OCI-LY7 (cell line): ENCODE results near the gene TRPC5OS. TPM values are rescaled to one million over a fixed set of nuclear protein-coding genes. Genes with fewer than 3 reads are reported as not detected.

Experiments
- BruUV-seq: library from RNA; stranded (reverse); fragments of 400-500 nt; replicated peaks from 2 replicates; lab custom pipeline; 2021; lab: Mats Ljungman, UMichigan
- CTCF ChIA-PET: fragments of 300-600 bp; sonication (Branson Sonifier 250); formaldehyde crosslinking; loops from one replicate; lab custom pipeline; 2022; ENCODE audit warnings: antibody characterized with exemption; ENCODE audit not compliant: unreplicated experiment; lab: Charles Lee
- POLR2A ChIA-PET: fragments of 300-600 bp; sonication (Branson Sonifier 250); formaldehyde crosslinking; loops from one replicate; lab custom pipeline; 2022; ENCODE audit warnings: antibody characterized with exemption; lab: Charles Lee
- DNase-seq: peaks from one replicate; pipeline ENCODE4 v3.0.0-alpha.2; 2015; ENCODE audit warnings: low spot score
- H2AFZ ChIP-seq: fragments of 200-600 bp; sonication (generic), shearing (Covaris generic); 2 replicates; pipeline ENCODE4 v1.6.1; 2014; ENCODE audit warnings: mild to moderate bottlenecking, antibody characterized with exemption, low read length, moderate library complexity
- H3K27ac ChIP-seq: fragments of 200-600 bp; sonication (generic); 2 replicates; pipeline ENCODE4 v1.5.1; 2014; ENCODE audit warnings: mixed run types, low read depth, mild to moderate bottlenecking, moderate library complexity, low read length, inconsistent platforms; ENCODE audit not compliant: poor library complexity, severe bottlenecking
- H3K36me3 ChIP-seq: fragments of 200-600 bp; sonication (generic); 2 replicates; pipeline ENCODE4 v1.6.1; 2014; ENCODE audit warnings: mild to moderate bottlenecking, antibody characterized with exemption, low read length, moderate library complexity, mixed read lengths; ENCODE audit not compliant: insufficient read depth
- H3K4me1 ChIP-seq: fragments of 200-600 bp; sonication (generic); 2 replicates; pipeline ENCODE4 v1.5.1; 2014; ENCODE audit warnings: mild to moderate bottlenecking, low read length; ENCODE audit not compliant: insufficient read depth, poor library complexity, severe bottlenecking
- H3K4me2 ChIP-seq: fragments of 200-600 bp; sonication (generic); 2 replicates; pipeline ENCODE4 v1.6.1; 2014; ENCODE audit warnings: mild to moderate bottlenecking, low read length
- H3K4me3 ChIP-seq: fragments of 200-600 bp; sonication (generic); 2 replicates; pipeline ENCODE4 v1.5.1; 2014; ENCODE audit warnings: mild to moderate bottlenecking, low read depth, low read length; ENCODE audit not compliant: poor library complexity, severe bottlenecking
- H3K79me2 ChIP-seq: fragments of 200-600 bp; sonication (generic); 2 replicates; pipeline ENCODE4 v1.6.1; 2016; ENCODE audit warnings: low read depth, mild to moderate bottlenecking, low read length, moderate library complexity, mixed read lengths; ENCODE audit not compliant: insufficient read depth
- H3K9me2 ChIP-seq: fragments of 200-600 bp; sonication (generic); 2 replicates; pipeline ENCODE4 v1.6.1; 2016; ENCODE audit warnings: mild to moderate bottlenecking, low read length, mixed read lengths; ENCODE audit not compliant: insufficient read depth
- H3K9me3 ChIP-seq: fragments of 200-600 bp; sonication (generic); 2 replicates; pipeline ENCODE4 v1.6.1; 2014; ENCODE audit warnings: mild to moderate bottlenecking, mixed run types, low read length, mixed read lengths
- H4K20me1 ChIP-seq: fragments of 200-600 bp; sonication (generic); 2 replicates; pipeline ENCODE4 v1.6.1; 2014; ENCODE audit warnings: mild to moderate bottlenecking, antibody characterized with exemption, low read length, moderate library complexity, mixed read lengths; ENCODE audit not compliant: insufficient read depth
- EZH2phosphoT487 ChIP-seq: fragments of 200-600 bp; sonication (generic); IDR thresholded peaks from 2 replicates; pipeline ENCODE4 v1.6.1; 2018; ENCODE audit warnings: low read depth, borderline replicate concordance, mild to moderate bottlenecking, mixed run types, antibody characterized with exemption, low read length, moderate library complexity, mixed read lengths
- intact Hi-C: fragments of 100-400 bp; cut with micrococcal nuclease; formaldehyde crosslinking; loops from one replicate; pipeline ENCODE4 v1.10.0; 2022; ENCODE audit not compliant: unreplicated experiment
- total RNA-seq, 2 experiments: library from RNA; depleted of rRNA in 1 of 2; stranded (reverse); fragments of >200 nt in 1 of 2; shearing (Covaris generic) in 1 of 2; gene quantifications; 2 replicates each; pipeline ENCODE4 v1.2.3, GENCODE V29; 2014 to 2022
- TF ChIP-seq, protein P1 (sequence below): fragments of 200-600 bp; sonication (generic); conservative IDR thresholded peaks from 2 replicates; pipeline ENCODE4 v1.5.1; 2014; ENCODE audit warnings: mild to moderate bottlenecking, antibody characterized with exemption, low read length, moderate library complexity, mixed read lengths

Gene TRPC5OS
- total RNA-seq, 2 experiments from 2014 or later = not detected

DNA sequence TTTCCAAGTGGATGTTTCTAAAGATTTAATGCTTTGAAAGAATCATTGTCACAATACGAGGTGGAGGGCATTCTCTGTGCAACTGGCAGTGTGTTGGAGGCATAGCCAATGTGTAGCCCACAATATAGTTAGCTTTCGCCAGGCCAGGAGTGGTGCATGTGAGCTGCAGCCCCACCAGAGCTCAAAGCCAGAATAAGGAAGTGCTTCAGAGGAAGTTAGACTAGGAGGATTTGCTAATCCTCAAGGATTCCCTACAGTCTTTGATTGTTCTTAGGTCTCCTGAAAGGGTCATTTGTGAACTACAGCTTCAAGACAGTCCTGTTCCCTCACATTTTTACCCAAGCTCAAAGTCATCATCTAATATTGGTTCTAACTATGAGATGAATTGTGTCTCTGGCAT lies 16.4 kb downstream of the TRPC5OS start:
- no peak overlapping the region for H3K4me3 ChIP-seq
- BruUV-seq = no TSS peak
- no peak for TF ChIP-seq EZH2phosphoT487
- TF ChIP-seq, protein P1, sequence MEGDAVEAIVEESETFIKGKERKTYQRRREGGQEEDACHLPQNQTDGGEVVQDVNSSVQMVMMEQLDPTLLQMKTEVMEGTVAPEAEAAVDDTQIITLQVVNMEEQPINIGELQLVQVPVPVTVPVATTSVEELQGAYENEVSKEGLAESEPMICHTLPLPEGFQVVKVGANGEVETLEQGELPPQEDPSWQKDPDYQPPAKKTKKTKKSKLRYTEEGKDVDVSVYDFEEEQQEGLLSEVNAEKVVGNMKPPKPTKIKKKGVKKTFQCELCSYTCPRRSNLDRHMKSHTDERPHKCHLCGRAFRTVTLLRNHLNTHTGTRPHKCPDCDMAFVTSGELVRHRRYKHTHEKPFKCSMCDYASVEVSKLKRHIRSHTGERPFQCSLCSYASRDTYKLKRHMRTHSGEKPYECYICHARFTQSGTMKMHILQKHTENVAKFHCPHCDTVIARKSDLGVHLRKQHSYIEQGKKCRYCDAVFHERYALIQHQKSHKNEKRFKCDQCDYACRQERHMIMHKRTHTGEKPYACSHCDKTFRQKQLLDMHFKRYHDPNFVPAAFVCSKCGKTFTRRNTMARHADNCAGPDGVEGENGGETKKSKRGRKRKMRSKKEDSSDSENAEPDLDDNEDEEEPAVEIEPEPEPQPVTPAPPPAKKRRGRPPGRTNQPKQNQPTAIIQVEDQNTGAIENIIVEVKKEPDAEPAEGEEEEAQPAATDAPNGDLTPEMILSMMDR = no peak
- H2AFZ ChIP-seq = no peak overlapping the region
- no peaks in the 10 kb centered on the region for H3K4me1 ChIP-seq
- no peak overlapping the region for H3K4me2 ChIP-seq
- H3K9me2 ChIP-seq = no peaks in the 10 kb centered on the region
- ChIA-PET POLR2A (no interaction called here), CTCF (no interaction called here)
- no peaks in the 10 kb centered on the region for H3K36me3 ChIP-seq
- H3K79me2 ChIP-seq = no peaks in the 10 kb centered on the region
- no peak overlapping the region for H3K27ac ChIP-seq
- H3K9me3 ChIP-seq = no peaks in the 10 kb centered on the region
- intact Hi-C loops = no loop called here
- DNase-seq = no peak
- H4K20me1 ChIP-seq = no peaks in the 10 kb centered on the region

DNA sequence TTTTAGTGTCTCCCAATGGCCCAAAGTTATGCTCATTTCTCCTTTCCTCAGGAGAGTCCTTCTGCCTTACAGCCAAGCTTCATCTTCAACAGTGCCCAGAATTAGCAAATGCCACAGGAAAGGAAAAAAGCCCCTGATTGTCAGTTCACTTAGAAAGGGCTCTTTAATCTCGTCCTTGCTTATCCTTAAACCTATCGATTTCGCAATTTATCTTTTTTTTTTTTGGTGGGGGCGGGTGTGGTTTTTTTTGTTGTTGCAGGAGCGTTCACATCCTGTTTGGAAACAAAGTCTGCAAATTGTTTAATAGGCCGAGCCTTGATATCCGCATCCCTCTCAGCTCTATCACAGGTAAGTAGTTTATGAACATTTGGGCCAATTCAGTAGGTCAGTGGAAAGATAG lies 20.2 kb downstream of the TRPC5OS start:
- Histone ChIP-seq H3K36me3 (no peaks in the 10 kb centered on the region), H3K27ac (no peak overlapping the region), H4K20me1 (no peaks in the 10 kb centered on the region), H3K4me2 (no peak overlapping the region), H3K4me3 (no peak overlapping the region), H3K9me3 (no peaks in the 10 kb centered on the region), H3K79me2 (no peaks in the 10 kb centered on the region), H2AFZ (no peak overlapping the region), H3K9me2 (no peaks in the 10 kb centered on the region), H3K4me1 (no peaks in the 10 kb centered on the region)
- no peak for TF ChIP-seq EZH2phosphoT487
- TF ChIP-seq, protein P1 = no peak
- CTCF ChIA-PET = no interaction called here
- intact Hi-C loops = no loop called here
- no peak for DNase-seq
- BruUV-seq = no TSS peak
- POLR2A ChIA-PET = no interaction called here

DNA sequence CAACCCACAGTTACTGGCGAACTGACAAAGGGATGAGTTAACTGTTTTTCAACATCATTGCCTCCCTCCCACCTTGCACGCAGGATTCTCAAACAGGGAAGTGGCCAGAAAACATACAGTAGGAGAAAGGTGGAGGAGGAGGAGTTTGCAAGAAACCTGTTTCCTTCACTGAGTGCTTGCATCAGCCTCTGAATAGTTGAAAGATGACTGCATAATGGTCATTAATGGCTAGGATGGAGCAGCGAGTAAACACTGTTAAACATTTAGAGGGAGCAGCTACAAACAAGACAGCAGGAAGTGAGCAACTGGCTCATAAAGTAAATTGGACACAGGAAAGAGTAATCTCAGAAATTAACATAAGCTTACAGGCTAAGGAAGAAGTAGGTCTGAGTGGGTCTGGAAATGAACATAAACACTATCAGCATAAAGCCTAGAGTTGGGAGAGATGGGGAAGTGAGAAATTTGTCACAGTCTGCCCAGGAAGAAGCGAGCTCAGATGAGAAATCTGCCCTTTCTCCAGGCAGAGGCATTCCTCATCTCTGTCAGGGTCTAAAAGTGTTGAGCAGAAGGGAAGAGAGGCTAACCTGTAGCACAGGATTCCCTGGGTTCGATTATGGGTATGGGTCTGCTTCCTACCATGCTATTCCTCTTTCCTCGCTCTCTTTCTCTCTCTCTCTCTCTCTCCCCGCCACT lies 38.6 kb downstream of the TRPC5OS start:
- POLR2A ChIA-PET = no interaction called here
- TF ChIP-seq EZH2phosphoT487 = no peak
- TF ChIP-seq, protein P1 = no peak
- Histone ChIP-seq H3K4me2 (no peak overlapping the region), H3K79me2 (no peaks in the 10 kb centered on the region), H3K4me3 (no peak overlapping the region), H3K36me3 (no peaks in the 10 kb centered on the region), H3K9me2 (no peaks in the 10 kb centered on the region), H3K9me3 (no peaks in the 10 kb centered on the region), H3K4me1 (no peaks in the 10 kb centered on the region), H3K27ac (no peak overlapping the region), H2AFZ (no peak overlapping the region), H4K20me1 (no peaks in the 10 kb centered on the region)
- BruUV-seq = no TSS peak
- CTCF ChIA-PET = no interaction called here
- DNase-seq = no peak
- intact Hi-C loops = no loop called here
